Measurements from ENCODE around the gene PIANP. TPM values are rescaled to one million over a fixed set of nuclear protein-coding genes. Genes with fewer than 3 reads are reported as not detected.

Gene PIANP
- total RNA-seq, 2 donors from 2014 or later = not detected

DNA sequence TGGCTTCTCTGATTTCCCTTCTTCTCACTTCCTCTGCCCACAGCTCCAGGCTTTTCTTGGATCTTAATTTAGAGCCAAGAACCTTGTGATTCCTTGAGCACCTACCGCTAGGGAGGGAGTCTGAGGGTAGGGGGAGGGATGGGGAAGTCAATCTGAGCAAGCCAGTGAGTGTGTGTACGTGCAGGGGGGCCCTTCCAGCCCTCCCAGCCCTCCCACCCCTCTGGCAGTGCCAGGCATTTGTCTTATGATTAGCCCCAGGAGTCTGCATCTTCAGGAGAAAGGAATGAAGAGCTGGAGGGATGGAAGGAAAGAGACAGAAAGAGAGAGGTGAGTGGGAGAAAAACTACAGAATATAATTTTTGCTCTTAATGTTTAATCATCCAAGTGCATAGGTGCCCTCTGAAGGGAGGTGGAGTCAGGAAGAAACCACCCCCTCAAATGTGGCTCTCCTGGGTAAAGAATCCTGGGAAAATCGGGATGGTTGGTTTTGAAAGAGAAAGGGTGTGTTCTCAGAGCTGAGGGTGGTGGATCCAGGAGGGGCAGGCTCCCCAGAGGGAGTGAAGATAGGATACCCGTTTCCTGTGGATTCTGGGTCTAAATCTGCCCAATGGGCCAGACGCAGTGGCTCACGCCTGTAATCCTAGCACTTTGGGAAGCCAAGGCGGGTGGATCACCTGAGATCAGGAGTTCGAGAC, 2.1 kb downstream of the PIANP start:
- no peaks in the 10 kb centered on the region for H3K9me3 ChIP-seq
- peaks cover 0 to 18% of the 10 kb centered on the region in 2 donors for H3K4me1 ChIP-seq
- no peak overlapping the region for H3K27ac ChIP-seq
- no peaks in the 10 kb centered on the region for H3K36me3 ChIP-seq
- DNase-seq (ENCODE audit: low spot score) = no peak
- H3K4me3 ChIP-seq = no peak overlapping the region
- TF ChIP-seq, protein P1, sequence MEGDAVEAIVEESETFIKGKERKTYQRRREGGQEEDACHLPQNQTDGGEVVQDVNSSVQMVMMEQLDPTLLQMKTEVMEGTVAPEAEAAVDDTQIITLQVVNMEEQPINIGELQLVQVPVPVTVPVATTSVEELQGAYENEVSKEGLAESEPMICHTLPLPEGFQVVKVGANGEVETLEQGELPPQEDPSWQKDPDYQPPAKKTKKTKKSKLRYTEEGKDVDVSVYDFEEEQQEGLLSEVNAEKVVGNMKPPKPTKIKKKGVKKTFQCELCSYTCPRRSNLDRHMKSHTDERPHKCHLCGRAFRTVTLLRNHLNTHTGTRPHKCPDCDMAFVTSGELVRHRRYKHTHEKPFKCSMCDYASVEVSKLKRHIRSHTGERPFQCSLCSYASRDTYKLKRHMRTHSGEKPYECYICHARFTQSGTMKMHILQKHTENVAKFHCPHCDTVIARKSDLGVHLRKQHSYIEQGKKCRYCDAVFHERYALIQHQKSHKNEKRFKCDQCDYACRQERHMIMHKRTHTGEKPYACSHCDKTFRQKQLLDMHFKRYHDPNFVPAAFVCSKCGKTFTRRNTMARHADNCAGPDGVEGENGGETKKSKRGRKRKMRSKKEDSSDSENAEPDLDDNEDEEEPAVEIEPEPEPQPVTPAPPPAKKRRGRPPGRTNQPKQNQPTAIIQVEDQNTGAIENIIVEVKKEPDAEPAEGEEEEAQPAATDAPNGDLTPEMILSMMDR (IDR thresholded peaks at IDR 0.05) = no peak
- H3K27me3 ChIP-seq = peaks cover 10 to 22% of the 10 kb centered on the region in 2 donors

DNA sequence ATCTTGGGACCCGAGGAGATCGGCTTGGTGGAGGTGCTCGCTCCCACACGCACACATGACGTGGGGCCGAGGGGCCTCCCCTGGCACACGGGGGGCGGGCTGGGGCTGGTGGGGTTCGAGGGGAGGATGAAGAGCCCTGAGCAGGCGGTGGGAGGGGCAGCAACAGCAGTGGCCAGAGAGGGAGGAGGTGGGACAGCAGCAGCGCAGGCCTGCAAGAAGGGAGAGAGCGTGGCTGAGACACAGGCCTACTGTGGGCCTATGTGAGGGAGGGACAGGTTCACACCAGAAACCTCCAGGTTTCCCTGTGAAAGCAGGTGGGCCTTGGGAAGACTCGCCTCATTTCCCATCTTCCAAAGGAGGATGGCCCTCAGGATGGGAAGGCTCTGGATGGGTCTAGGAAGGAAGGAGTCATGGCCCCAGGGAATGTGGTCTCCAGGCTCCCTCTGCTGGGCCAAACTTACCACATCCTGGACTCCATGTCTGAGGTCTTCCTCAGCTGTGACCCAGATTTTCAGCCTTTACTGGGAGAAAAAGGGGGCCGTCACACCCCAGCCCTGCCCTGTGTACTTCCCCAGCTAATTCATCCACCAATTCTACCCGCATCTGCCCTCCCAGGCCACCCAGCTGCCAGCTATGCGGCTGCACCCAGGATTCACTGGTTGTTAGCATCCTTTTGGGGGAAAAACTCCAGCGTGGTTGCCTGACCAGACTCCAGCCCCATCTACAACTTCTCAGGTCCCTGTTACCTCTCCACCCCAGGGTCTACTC, 2.8 kb downstream of the PIANP start:
- Histone ChIP-seq H3K4me3 (no peak overlapping the region), H3K36me3 (no peaks in the 10 kb centered on the region), H3K9me3 (no peaks in the 10 kb centered on the region), H3K27me3 (peaks cover 8 to 22% of the 10 kb centered on the region in 2 donors), H3K27ac (no peak overlapping the region), H3K4me1 (peaks cover 0 to 18% of the 10 kb centered on the region in 2 donors)
- no peak for DNase-seq (ENCODE audit: low spot score)
- TF ChIP-seq, protein P1 (IDR thresholded peaks at IDR 0.05) = peak in 1 of 2 donors; percentile 46

DNA sequence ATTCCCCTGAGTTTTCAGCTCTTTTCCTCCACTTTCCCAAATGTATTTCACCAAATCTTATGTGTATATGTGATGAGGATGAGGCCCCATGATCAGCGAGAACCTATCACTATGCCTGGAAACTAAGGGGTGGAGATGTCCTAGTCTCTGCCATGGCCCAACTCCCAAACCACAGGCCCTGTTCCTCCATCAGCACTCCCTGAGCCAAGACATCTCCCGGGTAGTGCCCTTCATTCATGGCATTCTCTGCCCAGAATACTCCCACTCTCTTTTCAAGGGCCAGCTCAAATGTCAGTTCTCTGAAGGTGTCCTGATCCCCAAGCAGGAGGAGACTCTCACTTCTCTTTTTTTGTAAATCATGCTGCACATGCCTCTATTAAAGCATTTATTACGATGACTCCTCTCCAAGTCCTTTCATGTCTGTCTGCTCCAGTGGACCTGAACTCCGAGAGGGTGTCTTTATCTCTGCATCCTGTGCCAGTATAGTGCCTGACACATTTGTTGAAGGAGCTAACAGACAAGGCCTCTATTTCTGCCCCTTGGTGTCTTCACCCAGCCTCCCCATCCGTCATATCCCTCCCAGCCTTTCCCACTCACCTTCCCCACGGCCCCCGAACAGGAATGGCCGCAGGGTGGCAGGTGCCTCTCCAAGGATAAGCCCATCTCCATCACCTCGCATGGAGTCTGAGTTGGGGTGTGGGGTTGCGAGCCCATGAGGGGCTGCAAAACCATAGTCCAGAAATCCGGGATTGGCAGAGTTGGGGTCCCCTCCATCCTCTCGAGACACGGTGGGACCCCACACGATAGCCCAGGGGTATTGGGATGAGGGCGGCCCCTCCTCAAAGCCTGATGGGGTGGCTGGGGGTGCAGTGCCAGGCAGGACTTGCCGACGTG, 3.7 kb downstream of the PIANP start:
- H3K27me3 ChIP-seq = peaks cover 8 to 22% of the 10 kb centered on the region in 2 donors

DNA sequence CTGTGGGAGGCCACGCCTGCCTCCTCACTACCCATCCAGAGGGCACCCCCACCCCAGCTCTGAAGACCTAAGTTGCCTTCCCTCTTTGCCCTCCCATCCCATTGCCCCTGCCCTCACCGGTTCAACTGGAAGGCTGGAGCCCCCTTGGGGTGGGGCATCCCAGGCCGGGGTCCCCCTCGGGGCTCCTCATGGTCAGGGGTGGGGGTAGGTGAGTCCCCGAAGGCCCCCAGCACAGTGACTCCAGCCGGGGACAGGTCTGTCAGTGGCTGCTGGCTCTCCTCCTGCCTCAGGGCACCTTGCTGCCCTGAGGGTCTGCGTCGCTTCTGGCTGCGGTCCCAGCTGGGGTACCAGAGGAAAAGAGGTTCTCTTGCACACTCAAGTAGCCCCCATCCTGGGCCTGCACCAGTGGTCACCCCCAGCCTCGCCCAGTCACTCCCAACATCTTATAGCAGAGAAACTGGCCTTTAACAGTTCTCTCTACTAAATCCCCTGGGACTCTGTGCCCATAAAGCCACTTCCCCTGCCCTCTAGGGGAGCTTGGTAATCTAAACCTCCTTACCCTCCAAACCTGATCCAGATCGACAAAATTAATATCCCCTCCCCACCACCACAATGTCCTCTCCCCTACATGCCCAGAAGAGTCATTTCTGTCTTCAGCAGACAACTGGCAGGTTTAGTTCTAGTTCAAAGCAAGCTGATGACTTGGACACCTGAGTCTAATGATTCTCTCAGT, 5.1 kb downstream of the PIANP start:
- no peaks in the 10 kb centered on the region for H3K9me3 ChIP-seq
- no peak for DNase-seq (ENCODE audit: low spot score)
- TF ChIP-seq, protein P1 (IDR thresholded peaks at IDR 0.05) = no peak

More for the DNA sequence above, 3.7 kb downstream of the PIANP start:
- Histone ChIP-seq H3K27ac (no peak overlapping the region), H3K9me3 (no peaks in the 10 kb centered on the region), H3K4me3 (no peak overlapping the region), H3K4me1 (peaks cover 0 to 18% of the 10 kb centered on the region in 2 donors), H3K36me3 (no peaks in the 10 kb centered on the region)
- no peak for DNase-seq (ENCODE audit: low spot score)
- TF ChIP-seq, protein P1 (IDR thresholded peaks at IDR 0.05) = no peak

DNA sequence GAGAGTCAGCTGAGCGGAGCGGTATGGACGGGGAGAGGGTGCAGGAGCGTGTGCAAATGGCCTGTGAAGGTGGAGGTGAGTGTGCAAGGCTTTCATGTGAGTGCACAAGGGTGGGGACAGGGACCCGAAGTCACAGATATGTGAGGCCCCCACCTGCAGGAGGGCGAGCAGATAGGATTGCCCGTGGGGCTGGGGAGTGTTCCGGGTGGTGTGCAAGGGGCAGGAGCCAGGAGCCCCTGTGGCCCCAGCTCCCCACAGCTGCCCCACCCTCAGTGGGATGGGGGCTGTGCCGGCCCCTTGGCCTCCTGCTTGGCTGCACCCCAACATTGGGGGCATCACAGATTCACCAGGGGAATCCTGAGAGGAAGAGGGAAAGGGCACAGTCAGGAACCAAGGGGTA, 5.9 kb downstream of the PIANP start:
- H3K36me3 ChIP-seq = no peaks in the 10 kb centered on the region
- DNase-seq (ENCODE audit: low spot score) = no peak
- H3K4me1 ChIP-seq = peaks cover 0 to 15% of the 10 kb centered on the region in 2 donors
- no peak overlapping the region for H3K4me3 ChIP-seq
- peaks cover 0 to 7% of the 10 kb centered on the region in 2 donors for H3K27me3 ChIP-seq
- TF ChIP-seq, protein P1 (IDR thresholded peaks at IDR 0.05) = no peak
- H3K9me3 ChIP-seq = no peaks in the 10 kb centered on the region
- no peak overlapping the region for H3K27ac ChIP-seq

More for the DNA sequence above, 5.1 kb downstream of the PIANP start:
- no peaks in the 10 kb centered on the region for H3K36me3 ChIP-seq
- H3K4me3 ChIP-seq = no peak overlapping the region
- peaks cover 6 to 15% of the 10 kb centered on the region in 2 donors for H3K27me3 ChIP-seq
- H3K4me1 ChIP-seq = peaks cover 0 to 16% of the 10 kb centered on the region in 2 donors
- no peak overlapping the region for H3K27ac ChIP-seq

Measured in right atrium auricular region (tissue), 2 donors.